ENCODE data around the gene TBC1D10A. TPM values are rescaled to one million over a fixed set of nuclear protein-coding genes. Genes with fewer than 3 reads are reported as not detected.

Gene TBC1D10A
- total RNA-seq, 1 experiment from 2014 or later: 18.6 TPM

GRCh38 chr22:30325724-30326254 lies 952 bp downstream of the TBC1D10A start:
- TF ChIP-seq CBX3 (IDR thresholded peaks at IDR 0.05; ENCODE audit: low read depth) (no peak), SP1 (IDR thresholded peaks at IDR 0.05; ENCODE audit: low read depth) (no peak), POLR2AphosphoS5 (IDR thresholded peaks at IDR 0.05; ENCODE audit: low read depth, low read length) (no peak), CEBPB (IDR thresholded peaks at IDR 0.05; ENCODE audit: low read depth) (no peak), ATF3 (IDR thresholded peaks at IDR 0.05) (no peak), CTCF (IDR thresholded peaks at IDR 0.05 in 2 of 3, conservative IDR thresholded peaks at IDR 0.05 in 1 of 3; ENCODE audit: borderline replicate concordance in 1 of 3, insufficient read depth in 1 of 3, low read depth in 2 of 3, low read length in 2 of 3) (no peak), ZBTB33 (IDR thresholded peaks at IDR 0.05; ENCODE audit: extremely low read depth, insufficient replicate concordance, low read length) (no peak), ZNF274 (IDR thresholded peaks at IDR 0.05; ENCODE audit: low read depth, low read length) (no peak), FOSL1 (IDR thresholded peaks at IDR 0.05; ENCODE audit: low read depth) (no peak), SIN3A (IDR thresholded peaks at IDR 0.05; ENCODE audit: low read depth) (no peak)
- Histone ChIP-seq H3K9me3 (ENCODE audit: control insufficient read depth in 1 of 2, insufficient read depth in 1 of 2, low read depth in 1 of 2, low read length in 2 of 2) (no peaks in the 10 kb centered on the region), H3K4me1 (ENCODE audit: control insufficient read depth in 1 of 2, insufficient read depth in 2 of 2, low read length in 2 of 2) (peaks cover 26 to 39% of the 10 kb centered on the region in 2 experiments), H3K79me2 (ENCODE audit: insufficient read depth, low read length) (peaks cover 4% of the 10 kb centered on the region; the same call in 1 of the 2 replicates), H3K9ac (ENCODE audit: low read length) (peak overlapping the region; percentile 67), H2AFZ (ENCODE audit: low read depth, low read length, poor library complexity, severe bottlenecking) (no peak overlapping the region), H3K36me3 (ENCODE audit: control insufficient read depth in 1 of 2, insufficient read depth in 2 of 2, low read length in 2 of 2) (peaks cover 0 to 5% of the 10 kb centered on the region in 2 experiments; a peak in 1 of 4 replicates), H4K20me1 (ENCODE audit: insufficient read depth) (no peaks in the 10 kb centered on the region), H3K27ac (ENCODE audit: low read depth, low read length) (peak overlapping the region; percentile 16; the same call in 1 of the 2 replicates), H3K4me3 (replicated peaks in 1 of 2; ENCODE audit: low read depth in 1 of 2, low read length in 2 of 2) (peak overlapping the region; percentile 69 to 78), H3K27me3 (ENCODE audit: insufficient read depth, low read length) (no peaks in the 10 kb centered on the region), H3K4me2 (ENCODE audit: low read length) (peak overlapping the region; percentile 93), H3K9me2 (ENCODE audit: insufficient read depth) (no peaks in the 10 kb centered on the region)
- DNase-seq (ENCODE audit: low read depth, low spot score) (no peak), ATAC-seq (no peak)
- no TSS peak for BruUV-seq (replicated peaks)
- RAD21 ChIA-PET (ENCODE audit: low non-redundant PET in 1 of 2, low total read pairs in 2 of 2, uncharacterized antibody in 2 of 2, unreplicated experiment in 2 of 2): interaction anchor here in 1 of 2 experiments (3.4 kb wide), 1 partner anchor 38 kb away, joined by 21 read pairs; no protein-coding TSS in a partner anchor
- CTCF ChIA-PET: interaction anchor here (6.4 kb wide), 1 partner anchor 36 kb away, joined by 81 read pairs; the partner anchor contains the start of gene CASTOR1
- POLR2A ChIA-PET: interaction anchor here (0.7 kb wide), 1 partner anchor 206 kb away, joined by 3 read pairs; no protein-coding TSS in a partner anchor
- intact Hi-C loops (cut with micrococcal nuclease): no loop called here

Data from HCT116 (cell line).